Liver (tissue), 9 donors: ENCODE measurements around the gene ARMC12. TPM values are rescaled to one million over a fixed set of nuclear protein-coding genes. Genes with fewer than 3 reads are reported as not detected.

Experiments used
- DNase-seq: peaks from one replicate; pipeline ENCODE4 v3.0.0-alpha.2; 2017; ENCODE audit warnings: low spot score
- H3K27ac ChIP-seq, 2 donors: one replicate each; pipeline ENCODE4 v1.7.0; 2013; ENCODE audit warnings: inconsistent platforms in 2 of 2, low read length in 2 of 2, control low read depth in 1 of 2, low read depth in 1 of 2, mild to moderate bottlenecking in 1 of 2
- H3K27me3 ChIP-seq, 4 donors: one replicate each; pipeline versions ENCODE4 v1.6.1 to v1.7.0; 2013; ENCODE audit warnings: low read length in 3 of 4, inconsistent platforms in 1 of 4, mild to moderate bottlenecking in 1 of 4, moderate library complexity in 1 of 4; ENCODE audit not compliant: control insufficient read depth in 4 of 4, insufficient read depth in 4 of 4
- H3K36me3 ChIP-seq, 4 donors: one replicate each; pipeline versions ENCODE4 v1.6.1 to v1.7.0; 2013; ENCODE audit warnings: low read length in 3 of 4, mild to moderate bottlenecking in 3 of 4, low read depth in 1 of 4, moderate library complexity in 1 of 4; ENCODE audit not compliant: control insufficient read depth in 4 of 4, insufficient read depth in 3 of 4
- H3K4me1 ChIP-seq, 4 donors: one replicate each; pipeline versions ENCODE4 v1.6.1 to v1.7.0; 2013; ENCODE audit warnings: low read length in 3 of 4, mild to moderate bottlenecking in 3 of 4, moderate library complexity in 1 of 4; ENCODE audit not compliant: control insufficient read depth in 4 of 4, insufficient read depth in 4 of 4
- H3K4me3 ChIP-seq, 3 donors: one replicate each; pipeline versions ENCODE4 v1.6.1 to v1.7.0; 2013; ENCODE audit warnings: low read length in 3 of 3, control low read depth in 1 of 3, low read depth in 1 of 3, mild to moderate bottlenecking in 1 of 3
- H3K9ac ChIP-seq, 2 donors: one replicate each; pipeline ENCODE4 v1.7.0; 2013; ENCODE audit warnings: low read length in 2 of 2, mild to moderate bottlenecking in 2 of 2, moderate library complexity in 2 of 2, control low read depth in 1 of 2, low read depth in 1 of 2
- H3K9me3 ChIP-seq, 4 donors: one replicate each; pipeline versions ENCODE4 v1.6.1 to v1.7.0; 2013; ENCODE audit warnings: low read length in 3 of 4; ENCODE audit not compliant: control insufficient read depth in 4 of 4
- EGR1 ChIP-seq, 2 donors: IDR thresholded peaks; 2 replicates each; pipeline ENCODE4 v1.6.1; 2016 to 2018; ENCODE audit warnings: antibody characterized with exemption in 2 of 2, low read depth in 2 of 2
- FOXA1 ChIP-seq: IDR thresholded peaks from 2 replicates; pipeline ENCODE4 v1.6.1; 2016; ENCODE audit warnings: antibody characterized with exemption
- GABPA ChIP-seq, 2 donors: IDR thresholded peaks in 1 of 2; conservative IDR thresholded peaks in 1 of 2; 2 replicates each; pipeline ENCODE4 v1.6.1; 2016; ENCODE audit warnings: antibody characterized with exemption in 2 of 2, mild to moderate bottlenecking in 1 of 2, moderate library complexity in 1 of 2
- HNF4A ChIP-seq, 2 donors: conservative IDR thresholded peaks; 2 replicates each; pipeline ENCODE4 v1.6.1; 2016; ENCODE audit warnings: antibody characterized with exemption in 2 of 2, mild to moderate bottlenecking in 2 of 2
- HNF4G ChIP-seq: IDR thresholded peaks from 2 replicates; pipeline ENCODE4 v1.6.1; 2016; ENCODE audit warnings: antibody characterized with exemption
- JUND ChIP-seq, 2 donors: IDR thresholded peaks; 2 replicates each; pipeline ENCODE4 v1.6.1; 2016; ENCODE audit warnings: antibody characterized with exemption in 2 of 2
- MAX ChIP-seq: IDR thresholded peaks from 2 replicates; pipeline ENCODE4 v1.6.1; 2016; ENCODE audit warnings: antibody characterized with exemption
- NR2F2 ChIP-seq: IDR thresholded peaks from 2 replicates; pipeline ENCODE4 v1.6.1; 2016; ENCODE audit warnings: antibody characterized with exemption
- RAD21 ChIP-seq, 2 donors: IDR thresholded peaks; 2 replicates each; pipeline ENCODE4 v1.6.1; 2016; ENCODE audit warnings: antibody characterized with exemption in 2 of 2, mild to moderate bottlenecking in 2 of 2
- REST ChIP-seq: IDR thresholded peaks from 2 replicates; pipeline ENCODE4 v1.6.1; 2016; ENCODE audit warnings: antibody characterized with exemption, mild to moderate bottlenecking
- RXRA ChIP-seq, 2 donors: IDR thresholded peaks; 2 replicates each; pipeline ENCODE4 v1.6.1; 2017 to 2018; ENCODE audit warnings: antibody characterized with exemption in 2 of 2, mild to moderate bottlenecking in 1 of 2
- SP1 ChIP-seq: IDR thresholded peaks from 2 replicates; pipeline ENCODE4 v1.6.1; 2018; ENCODE audit warnings: antibody characterized with exemption, mild to moderate bottlenecking
- TAF1 ChIP-seq: conservative IDR thresholded peaks from 2 replicates; pipeline ENCODE4 v1.6.1; 2016; ENCODE audit warnings: antibody characterized with exemption, mild to moderate bottlenecking
- YY1 ChIP-seq: IDR thresholded peaks from 2 replicates; pipeline ENCODE4 v1.6.1; 2016; ENCODE audit warnings: antibody characterized with exemption, mild to moderate bottlenecking
- WGBS: extraction: QIAGEN DNeasy Blood & Tissue Kit; methylation state at CpG from one replicate; pipeline ENCODE4 v1.1.7; 2013; 5-methylcytosine and 5-hydroxymethylcytosine counted together
- polyA plus RNA-seq, 2 donors: library from polyadenylated mRNA; stranded (reverse) in 1 of 2; unstranded in 1 of 2; fragments of 200-250 nt in 1 of 2; fragments of >200 nt in 1 of 2; fragmentation: Nextera tagmentation in 1 of 2; extraction: Ambion mirVana in 1 of 2; gene quantifications; one replicate each; pipeline versions ENCODE4 v1.2.1 to v1.2.3, GENCODE V29; 2013 to 2015
- total RNA-seq, 2 donors: library from RNA; depleted of rRNA; stranded (reverse); fragments of >200 nt; gene quantifications; one replicate each; pipeline ENCODE4 v1.2.3, GENCODE V29; 2014
- TF ChIP-seq, protein P1 (sequence below): IDR thresholded peaks from 2 replicates; pipeline ENCODE4 v1.6.1; 2016; ENCODE audit warnings: antibody characterized with exemption
- donor health status: healthy.
- donor health status: healthy.
- donor health status: healthy.
- donor health status: healthy.
- donor health status: healthy.

The ARMC12 gene
- total and polyA plus RNA-seq, 4 donors = 0.42 to 0.64 (median 0.43) TPM; not detected in 1

DNA sequence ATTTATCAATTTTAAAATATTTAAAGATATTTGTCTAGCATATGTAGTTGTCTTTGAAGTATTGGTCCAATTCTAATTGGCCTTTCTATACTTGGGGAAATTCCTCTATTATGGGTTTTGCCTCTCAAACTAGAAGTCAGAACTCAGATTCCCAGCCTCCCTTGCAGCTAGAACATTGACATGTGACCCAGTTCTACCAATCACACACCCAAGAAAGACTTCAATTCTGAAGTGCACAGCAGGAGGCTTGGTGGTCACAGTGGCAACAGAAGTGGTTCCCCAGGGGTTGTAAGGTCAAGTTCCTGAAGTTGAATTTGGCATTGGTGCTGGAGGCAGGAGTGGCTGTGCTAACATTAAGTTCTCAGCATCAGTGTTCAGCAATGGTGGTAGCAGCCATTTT, 33.3 kb upstream of the ARMC12 start:
- no peak for DNase-seq
- no peak for TF ChIP-seq REST
- TF ChIP-seq EGR1 (IDR thresholded peaks at IDR 0.05; ENCODE audit: low read depth in 2 of 2) = no peak
- TF ChIP-seq RXRA (IDR thresholded peaks at IDR 0.05) = no peak
- TF ChIP-seq NR2F2 = no peak
- TF ChIP-seq, protein P1, sequence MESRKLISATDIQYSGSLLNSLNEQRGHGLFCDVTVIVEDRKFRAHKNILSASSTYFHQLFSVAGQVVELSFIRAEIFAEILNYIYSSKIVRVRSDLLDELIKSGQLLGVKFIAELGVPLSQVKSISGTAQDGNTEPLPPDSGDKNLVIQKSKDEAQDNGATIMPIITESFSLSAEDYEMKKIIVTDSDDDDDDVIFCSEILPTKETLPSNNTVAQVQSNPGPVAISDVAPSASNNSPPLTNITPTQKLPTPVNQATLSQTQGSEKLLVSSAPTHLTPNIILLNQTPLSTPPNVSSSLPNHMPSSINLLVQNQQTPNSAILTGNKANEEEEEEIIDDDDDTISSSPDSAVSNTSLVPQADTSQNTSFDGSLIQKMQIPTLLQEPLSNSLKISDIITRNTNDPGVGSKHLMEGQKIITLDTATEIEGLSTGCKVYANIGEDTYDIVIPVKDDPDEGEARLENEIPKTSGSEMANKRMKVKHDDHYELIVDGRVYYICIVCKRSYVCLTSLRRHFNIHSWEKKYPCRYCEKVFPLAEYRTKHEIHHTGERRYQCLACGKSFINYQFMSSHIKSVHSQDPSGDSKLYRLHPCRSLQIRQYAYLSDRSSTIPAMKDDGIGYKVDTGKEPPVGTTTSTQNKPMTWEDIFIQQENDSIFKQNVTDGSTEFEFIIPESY = no peak
- TF ChIP-seq MAX = no peak
- no peak for TF ChIP-seq SP1
- TF ChIP-seq JUND (IDR thresholded peaks at IDR 0.05) = no peak
- no peak for TF ChIP-seq HNF4G
- TF ChIP-seq TAF1 = no peak
- TF ChIP-seq HNF4A (conservative IDR thresholded peaks at IDR 0.05) = no peak
- no peak for TF ChIP-seq RAD21 (IDR thresholded peaks at IDR 0.05)
- TF ChIP-seq FOXA1 = no peak

GRCh38 chr6:35706468-35706867, 30.4 kb upstream of the ARMC12 start:
- H3K4me3 ChIP-seq = no peak overlapping the region
- H3K27me3 ChIP-seq = no peaks in the 10 kb centered on the region
- H3K36me3 ChIP-seq = no peaks in the 10 kb centered on the region
- H3K9ac ChIP-seq = no peak overlapping the region
- no peak for DNase-seq
- H3K4me1 ChIP-seq = no peaks in the 10 kb centered on the region
- TF ChIP-seq SP1 = no peak
- TF ChIP-seq, protein P1 = no peak
- no peak for TF ChIP-seq GABPA (IDR thresholded peaks at IDR 0.05 in 1 of 2, conservative IDR thresholded peaks at IDR 0.05 in 1 of 2)
- TF ChIP-seq YY1 = no peak
- TF ChIP-seq RAD21 (IDR thresholded peaks at IDR 0.05) = no peak
- TF ChIP-seq TAF1 = no peak
- TF ChIP-seq HNF4G = no peak
- TF ChIP-seq EGR1 (IDR thresholded peaks at IDR 0.05; ENCODE audit: low read depth in 2 of 2) = no peak
- no peak overlapping the region for H3K27ac ChIP-seq
- no peaks in the 10 kb centered on the region for H3K9me3 ChIP-seq
- 60% methylated on average over 3 of the region's 3 CpGs for WGBS

More for the DNA sequence above, 33.3 kb upstream of the ARMC12 start:
- no peaks in the 10 kb centered on the region for H3K27me3 ChIP-seq
- H3K4me1 ChIP-seq = no peaks in the 10 kb centered on the region
- no peak overlapping the region for H3K27ac ChIP-seq
- H3K9ac ChIP-seq = no peak overlapping the region
- H3K4me3 ChIP-seq = no peak overlapping the region
- peaks cover 0 to 2% (median 0%) of the 10 kb centered on the region in 4 donors for H3K36me3 ChIP-seq
- no peaks in the 10 kb centered on the region for H3K9me3 ChIP-seq
